Liver (tissue), 9 donors: Measurements from ENCODE around the gene COQ2. TPM values are rescaled to one million over a fixed set of nuclear protein-coding genes. Genes with fewer than 3 reads are reported as not detected.

Experiments
- DNase-seq: peaks from one replicate; pipeline ENCODE4 v3.0.0-alpha.2; 2017; ENCODE audit warnings: low spot score
- H3K27ac ChIP-seq, 2 donors: one replicate each; pipeline ENCODE4 v1.7.0; 2013; ENCODE audit warnings: inconsistent platforms in 2 of 2, low read length in 2 of 2, control low read depth in 1 of 2, low read depth in 1 of 2, mild to moderate bottlenecking in 1 of 2
- H3K27me3 ChIP-seq, 4 donors: one replicate each; pipeline versions ENCODE4 v1.6.1 to v1.7.0; 2013; ENCODE audit warnings: low read length in 3 of 4, inconsistent platforms in 1 of 4, mild to moderate bottlenecking in 1 of 4, moderate library complexity in 1 of 4; ENCODE audit not compliant: control insufficient read depth in 4 of 4, insufficient read depth in 4 of 4
- H3K36me3 ChIP-seq, 4 donors: one replicate each; pipeline versions ENCODE4 v1.6.1 to v1.7.0; 2013; ENCODE audit warnings: low read length in 3 of 4, mild to moderate bottlenecking in 3 of 4, low read depth in 1 of 4, moderate library complexity in 1 of 4; ENCODE audit not compliant: control insufficient read depth in 4 of 4, insufficient read depth in 3 of 4
- H3K4me1 ChIP-seq, 4 donors: one replicate each; pipeline versions ENCODE4 v1.6.1 to v1.7.0; 2013; ENCODE audit warnings: low read length in 3 of 4, mild to moderate bottlenecking in 3 of 4, moderate library complexity in 1 of 4; ENCODE audit not compliant: control insufficient read depth in 4 of 4, insufficient read depth in 4 of 4
- H3K4me3 ChIP-seq, 3 donors: one replicate each; pipeline versions ENCODE4 v1.6.1 to v1.7.0; 2013; ENCODE audit warnings: low read length in 3 of 3, control low read depth in 1 of 3, low read depth in 1 of 3, mild to moderate bottlenecking in 1 of 3
- H3K9ac ChIP-seq, 2 donors: one replicate each; pipeline ENCODE4 v1.7.0; 2013; ENCODE audit warnings: low read length in 2 of 2, mild to moderate bottlenecking in 2 of 2, moderate library complexity in 2 of 2, control low read depth in 1 of 2, low read depth in 1 of 2
- H3K9me3 ChIP-seq, 4 donors: one replicate each; pipeline versions ENCODE4 v1.6.1 to v1.7.0; 2013; ENCODE audit warnings: low read length in 3 of 4; ENCODE audit not compliant: control insufficient read depth in 4 of 4
- EGR1 ChIP-seq, 2 donors: IDR thresholded peaks; 2 replicates each; pipeline ENCODE4 v1.6.1; 2016 to 2018; ENCODE audit warnings: antibody characterized with exemption in 2 of 2, low read depth in 2 of 2
- FOXA1 ChIP-seq: IDR thresholded peaks from 2 replicates; pipeline ENCODE4 v1.6.1; 2016; ENCODE audit warnings: antibody characterized with exemption
- FOXA2 ChIP-seq: IDR thresholded peaks from 2 replicates; pipeline ENCODE4 v1.6.1; 2016; ENCODE audit warnings: antibody characterized with exemption
- GABPA ChIP-seq, 2 donors: IDR thresholded peaks in 1 of 2; conservative IDR thresholded peaks in 1 of 2; 2 replicates each; pipeline ENCODE4 v1.6.1; 2016; ENCODE audit warnings: antibody characterized with exemption in 2 of 2, mild to moderate bottlenecking in 1 of 2, moderate library complexity in 1 of 2
- HNF4A ChIP-seq, 2 donors: conservative IDR thresholded peaks; 2 replicates each; pipeline ENCODE4 v1.6.1; 2016; ENCODE audit warnings: antibody characterized with exemption in 2 of 2, mild to moderate bottlenecking in 2 of 2
- HNF4G ChIP-seq: IDR thresholded peaks from 2 replicates; pipeline ENCODE4 v1.6.1; 2016; ENCODE audit warnings: antibody characterized with exemption
- JUND ChIP-seq, 2 donors: IDR thresholded peaks; 2 replicates each; pipeline ENCODE4 v1.6.1; 2016; ENCODE audit warnings: antibody characterized with exemption in 2 of 2
- NR2F2 ChIP-seq: IDR thresholded peaks from 2 replicates; pipeline ENCODE4 v1.6.1; 2016; ENCODE audit warnings: antibody characterized with exemption
- RAD21 ChIP-seq, 2 donors: IDR thresholded peaks; 2 replicates each; pipeline ENCODE4 v1.6.1; 2016; ENCODE audit warnings: antibody characterized with exemption in 2 of 2, mild to moderate bottlenecking in 2 of 2
- RXRA ChIP-seq, 2 donors: IDR thresholded peaks; 2 replicates each; pipeline ENCODE4 v1.6.1; 2017 to 2018; ENCODE audit warnings: antibody characterized with exemption in 2 of 2, mild to moderate bottlenecking in 1 of 2
- SP1 ChIP-seq: IDR thresholded peaks from 2 replicates; pipeline ENCODE4 v1.6.1; 2018; ENCODE audit warnings: antibody characterized with exemption, mild to moderate bottlenecking
- TAF1 ChIP-seq: conservative IDR thresholded peaks from 2 replicates; pipeline ENCODE4 v1.6.1; 2016; ENCODE audit warnings: antibody characterized with exemption, mild to moderate bottlenecking
- YY1 ChIP-seq: IDR thresholded peaks from 2 replicates; pipeline ENCODE4 v1.6.1; 2016; ENCODE audit warnings: antibody characterized with exemption, mild to moderate bottlenecking
- WGBS: extraction: QIAGEN DNeasy Blood & Tissue Kit; methylation state at CpG from one replicate; pipeline ENCODE4 v1.1.7; 2013; 5-methylcytosine and 5-hydroxymethylcytosine counted together
- polyA plus RNA-seq, 2 donors: library from polyadenylated mRNA; stranded (reverse) in 1 of 2; unstranded in 1 of 2; fragments of 200-250 nt in 1 of 2; fragments of >200 nt in 1 of 2; fragmentation: Nextera tagmentation in 1 of 2; extraction: Ambion mirVana in 1 of 2; gene quantifications; one replicate each; pipeline versions ENCODE4 v1.2.1 to v1.2.3, GENCODE V29; 2013 to 2015
- total RNA-seq, 2 donors: library from RNA; depleted of rRNA; stranded (reverse); fragments of >200 nt; gene quantifications; one replicate each; pipeline ENCODE4 v1.2.3, GENCODE V29; 2014
- TF ChIP-seq, protein P1 (sequence below): IDR thresholded peaks from 2 replicates; pipeline ENCODE4 v1.6.1; 2016; ENCODE audit warnings: antibody characterized with exemption
- TF ChIP-seq, protein P2 (sequence below): fragments of 150-350 bp; IDR thresholded peaks from 2 replicates; pipeline ENCODE4 v1.5.1; 2017; ENCODE audit warnings: improper control_type of control experiment, low read depth, low read length; ENCODE audit not compliant: missing input control
- TF ChIP-seq, protein P3 (sequence below): IDR thresholded peaks from 2 replicates; pipeline ENCODE4 v1.6.1; 2016; ENCODE audit warnings: antibody characterized with exemption
- TF ChIP-seq, protein P4 (sequence below): IDR thresholded peaks from 2 replicates; pipeline ENCODE4 v1.6.1; 2016; ENCODE audit warnings: antibody characterized with exemption, mild to moderate bottlenecking
- TF ChIP-seq, protein P5 (sequence below): IDR thresholded peaks from 2 replicates; pipeline ENCODE4 v1.6.1; 2016; ENCODE audit warnings: antibody characterized with exemption
- donor health status: healthy.
- donor health status: healthy.
- donor health status: healthy.
- donor health status: healthy.
- donor health status: healthy.

The COQ2 gene
- total and polyA plus RNA-seq, 4 donors = 8.6 to 13.6 (median 10.8) TPM

DNA sequence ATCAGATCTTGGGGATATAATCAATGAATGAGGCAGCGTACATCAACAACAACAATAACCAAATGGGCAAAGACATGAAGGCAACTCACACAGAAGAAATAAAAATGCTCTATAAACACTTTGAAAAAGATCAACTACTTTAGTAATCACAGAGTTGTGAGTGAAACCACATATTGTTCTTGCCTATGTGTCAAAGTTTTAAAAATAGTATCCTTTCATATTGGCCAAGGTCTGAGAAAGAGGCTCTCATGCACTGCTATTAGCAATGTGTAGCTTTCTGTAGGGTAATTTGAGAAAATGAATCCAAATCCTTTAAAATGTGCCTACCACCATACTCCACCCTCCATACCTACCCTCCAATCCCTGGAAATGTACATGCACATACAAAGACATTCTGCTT, 25.0 kb downstream of the COQ2 start:
- no peak overlapping the region for H3K4me3 ChIP-seq
- no peaks in the 10 kb centered on the region for H3K27me3 ChIP-seq
- H3K36me3 ChIP-seq = peaks cover 0 to 3% (median 0%) of the 10 kb centered on the region in 4 donors
- peaks cover 0 to 4% (median 0%) of the 10 kb centered on the region in 4 donors for H3K4me1 ChIP-seq
- no peak overlapping the region for H3K27ac ChIP-seq
- no peak overlapping the region for H3K9ac ChIP-seq
- WGBS = 96% methylated on average over 1 of the region's 1 CpG
- no peaks in the 10 kb centered on the region for H3K9me3 ChIP-seq
- DNase-seq = no peak
- TF ChIP-seq, protein P1, sequence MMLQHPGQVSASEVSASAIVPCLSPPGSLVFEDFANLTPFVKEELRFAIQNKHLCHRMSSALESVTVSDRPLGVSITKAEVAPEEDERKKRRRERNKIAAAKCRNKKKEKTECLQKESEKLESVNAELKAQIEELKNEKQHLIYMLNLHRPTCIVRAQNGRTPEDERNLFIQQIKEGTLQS = no peak
- TF ChIP-seq, protein P2, sequence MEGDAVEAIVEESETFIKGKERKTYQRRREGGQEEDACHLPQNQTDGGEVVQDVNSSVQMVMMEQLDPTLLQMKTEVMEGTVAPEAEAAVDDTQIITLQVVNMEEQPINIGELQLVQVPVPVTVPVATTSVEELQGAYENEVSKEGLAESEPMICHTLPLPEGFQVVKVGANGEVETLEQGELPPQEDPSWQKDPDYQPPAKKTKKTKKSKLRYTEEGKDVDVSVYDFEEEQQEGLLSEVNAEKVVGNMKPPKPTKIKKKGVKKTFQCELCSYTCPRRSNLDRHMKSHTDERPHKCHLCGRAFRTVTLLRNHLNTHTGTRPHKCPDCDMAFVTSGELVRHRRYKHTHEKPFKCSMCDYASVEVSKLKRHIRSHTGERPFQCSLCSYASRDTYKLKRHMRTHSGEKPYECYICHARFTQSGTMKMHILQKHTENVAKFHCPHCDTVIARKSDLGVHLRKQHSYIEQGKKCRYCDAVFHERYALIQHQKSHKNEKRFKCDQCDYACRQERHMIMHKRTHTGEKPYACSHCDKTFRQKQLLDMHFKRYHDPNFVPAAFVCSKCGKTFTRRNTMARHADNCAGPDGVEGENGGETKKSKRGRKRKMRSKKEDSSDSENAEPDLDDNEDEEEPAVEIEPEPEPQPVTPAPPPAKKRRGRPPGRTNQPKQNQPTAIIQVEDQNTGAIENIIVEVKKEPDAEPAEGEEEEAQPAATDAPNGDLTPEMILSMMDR = no peak
- TF ChIP-seq GABPA (IDR thresholded peaks at IDR 0.05 in 1 of 2, conservative IDR thresholded peaks at IDR 0.05 in 1 of 2) (no peak), JUND (IDR thresholded peaks at IDR 0.05) (no peak), HNF4G (no peak), EGR1 (IDR thresholded peaks at IDR 0.05; ENCODE audit: low read depth in 2 of 2) (no peak), FOXA2 (no peak), RXRA (IDR thresholded peaks at IDR 0.05) (no peak), SP1 (no peak), YY1 (no peak), HNF4A (conservative IDR thresholded peaks at IDR 0.05) (no peak), FOXA1 (no peak), NR2F2 (no peak), TAF1 (no peak), RAD21 (IDR thresholded peaks at IDR 0.05) (no peak)
- TF ChIP-seq, protein P3, sequence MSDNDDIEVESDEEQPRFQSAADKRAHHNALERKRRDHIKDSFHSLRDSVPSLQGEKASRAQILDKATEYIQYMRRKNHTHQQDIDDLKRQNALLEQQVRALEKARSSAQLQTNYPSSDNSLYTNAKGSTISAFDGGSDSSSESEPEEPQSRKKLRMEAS = no peak
- TF ChIP-seq, protein P4, sequence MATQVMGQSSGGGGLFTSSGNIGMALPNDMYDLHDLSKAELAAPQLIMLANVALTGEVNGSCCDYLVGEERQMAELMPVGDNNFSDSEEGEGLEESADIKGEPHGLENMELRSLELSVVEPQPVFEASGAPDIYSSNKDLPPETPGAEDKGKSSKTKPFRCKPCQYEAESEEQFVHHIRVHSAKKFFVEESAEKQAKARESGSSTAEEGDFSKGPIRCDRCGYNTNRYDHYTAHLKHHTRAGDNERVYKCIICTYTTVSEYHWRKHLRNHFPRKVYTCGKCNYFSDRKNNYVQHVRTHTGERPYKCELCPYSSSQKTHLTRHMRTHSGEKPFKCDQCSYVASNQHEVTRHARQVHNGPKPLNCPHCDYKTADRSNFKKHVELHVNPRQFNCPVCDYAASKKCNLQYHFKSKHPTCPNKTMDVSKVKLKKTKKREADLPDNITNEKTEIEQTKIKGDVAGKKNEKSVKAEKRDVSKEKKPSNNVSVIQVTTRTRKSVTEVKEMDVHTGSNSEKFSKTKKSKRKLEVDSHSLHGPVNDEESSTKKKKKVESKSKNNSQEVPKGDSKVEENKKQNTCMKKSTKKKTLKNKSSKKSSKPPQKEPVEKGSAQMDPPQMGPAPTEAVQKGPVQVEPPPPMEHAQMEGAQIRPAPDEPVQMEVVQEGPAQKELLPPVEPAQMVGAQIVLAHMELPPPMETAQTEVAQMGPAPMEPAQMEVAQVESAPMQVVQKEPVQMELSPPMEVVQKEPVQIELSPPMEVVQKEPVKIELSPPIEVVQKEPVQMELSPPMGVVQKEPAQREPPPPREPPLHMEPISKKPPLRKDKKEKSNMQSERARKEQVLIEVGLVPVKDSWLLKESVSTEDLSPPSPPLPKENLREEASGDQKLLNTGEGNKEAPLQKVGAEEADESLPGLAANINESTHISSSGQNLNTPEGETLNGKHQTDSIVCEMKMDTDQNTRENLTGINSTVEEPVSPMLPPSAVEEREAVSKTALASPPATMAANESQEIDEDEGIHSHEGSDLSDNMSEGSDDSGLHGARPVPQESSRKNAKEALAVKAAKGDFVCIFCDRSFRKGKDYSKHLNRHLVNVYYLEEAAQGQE = no peak
- TF ChIP-seq, protein P5, sequence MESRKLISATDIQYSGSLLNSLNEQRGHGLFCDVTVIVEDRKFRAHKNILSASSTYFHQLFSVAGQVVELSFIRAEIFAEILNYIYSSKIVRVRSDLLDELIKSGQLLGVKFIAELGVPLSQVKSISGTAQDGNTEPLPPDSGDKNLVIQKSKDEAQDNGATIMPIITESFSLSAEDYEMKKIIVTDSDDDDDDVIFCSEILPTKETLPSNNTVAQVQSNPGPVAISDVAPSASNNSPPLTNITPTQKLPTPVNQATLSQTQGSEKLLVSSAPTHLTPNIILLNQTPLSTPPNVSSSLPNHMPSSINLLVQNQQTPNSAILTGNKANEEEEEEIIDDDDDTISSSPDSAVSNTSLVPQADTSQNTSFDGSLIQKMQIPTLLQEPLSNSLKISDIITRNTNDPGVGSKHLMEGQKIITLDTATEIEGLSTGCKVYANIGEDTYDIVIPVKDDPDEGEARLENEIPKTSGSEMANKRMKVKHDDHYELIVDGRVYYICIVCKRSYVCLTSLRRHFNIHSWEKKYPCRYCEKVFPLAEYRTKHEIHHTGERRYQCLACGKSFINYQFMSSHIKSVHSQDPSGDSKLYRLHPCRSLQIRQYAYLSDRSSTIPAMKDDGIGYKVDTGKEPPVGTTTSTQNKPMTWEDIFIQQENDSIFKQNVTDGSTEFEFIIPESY = no peak
